ENCODE results near the gene AGXT. TPM values are rescaled to one million over a fixed set of nuclear protein-coding genes. Genes with fewer than 3 reads are reported as not detected.
A peak's percentile ranks its signal among the peaks of the same experiment; 100 is the strongest.

The AGXT gene
- total RNA-seq, 4 donors from 2014 or later, result not detected

DNA sequence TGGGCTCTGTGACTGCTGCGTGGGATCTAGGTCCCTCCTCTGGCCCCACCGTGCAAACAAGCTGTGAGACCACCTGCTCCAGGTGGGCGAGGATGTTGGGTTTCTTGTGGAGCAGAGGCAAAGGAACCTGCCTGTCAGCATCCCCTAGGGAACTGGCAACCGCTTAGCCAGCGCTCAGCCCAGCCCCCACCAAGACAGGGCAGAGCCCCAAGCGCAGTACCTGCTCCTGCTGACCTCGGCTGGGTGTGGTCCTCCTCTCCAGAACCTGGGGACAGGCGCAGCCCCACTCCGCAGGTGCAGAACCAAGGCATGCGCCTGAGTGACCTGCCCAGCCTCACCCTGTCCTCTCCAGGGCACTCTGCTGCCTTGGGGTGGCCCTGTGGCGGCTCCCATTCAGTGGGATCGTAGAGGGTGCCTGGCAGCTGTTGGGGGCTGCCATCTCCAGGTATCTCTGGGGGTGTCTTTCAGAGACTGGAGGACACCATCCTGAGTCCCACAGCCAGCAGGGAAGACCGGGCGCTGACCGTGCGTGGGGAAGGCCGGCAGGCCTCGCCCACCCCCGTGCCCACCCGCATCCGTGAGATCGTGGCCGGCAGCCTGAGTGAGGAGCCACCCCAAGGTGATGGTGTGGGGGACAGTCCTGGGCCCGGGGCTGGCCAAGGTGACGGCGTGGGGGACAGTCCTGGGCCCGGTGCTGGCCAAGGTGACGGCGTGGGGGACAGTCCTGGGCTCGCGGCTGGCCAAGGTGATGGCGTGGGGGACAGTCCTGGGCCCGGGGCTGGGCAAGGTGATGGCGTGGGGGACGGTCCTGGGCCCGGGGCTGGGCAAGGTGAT, 49.9 kb downstream of the AGXT start:
- no peak overlapping the region for H3K4me3 ChIP-seq
- no peak for DNase-seq
- no peaks in the 10 kb centered on the region for H3K36me3 ChIP-seq
- WGBS, 2 donors, result no CpG with 5 or more reads among the region's 36 CpGs
- intact Hi-C loops (cut with DNase I), result no loop called here
- no peak overlapping the region for H3K27ac ChIP-seq
- peaks cover 0 to 31% (median 0%) of the 10 kb centered on the region in 4 donors for H3K27me3 ChIP-seq
- peaks cover 54 to 83% (median 57%) of the 10 kb centered on the region in 3 donors for H3K4me1 ChIP-seq
- TF ChIP-seq, protein P1, sequence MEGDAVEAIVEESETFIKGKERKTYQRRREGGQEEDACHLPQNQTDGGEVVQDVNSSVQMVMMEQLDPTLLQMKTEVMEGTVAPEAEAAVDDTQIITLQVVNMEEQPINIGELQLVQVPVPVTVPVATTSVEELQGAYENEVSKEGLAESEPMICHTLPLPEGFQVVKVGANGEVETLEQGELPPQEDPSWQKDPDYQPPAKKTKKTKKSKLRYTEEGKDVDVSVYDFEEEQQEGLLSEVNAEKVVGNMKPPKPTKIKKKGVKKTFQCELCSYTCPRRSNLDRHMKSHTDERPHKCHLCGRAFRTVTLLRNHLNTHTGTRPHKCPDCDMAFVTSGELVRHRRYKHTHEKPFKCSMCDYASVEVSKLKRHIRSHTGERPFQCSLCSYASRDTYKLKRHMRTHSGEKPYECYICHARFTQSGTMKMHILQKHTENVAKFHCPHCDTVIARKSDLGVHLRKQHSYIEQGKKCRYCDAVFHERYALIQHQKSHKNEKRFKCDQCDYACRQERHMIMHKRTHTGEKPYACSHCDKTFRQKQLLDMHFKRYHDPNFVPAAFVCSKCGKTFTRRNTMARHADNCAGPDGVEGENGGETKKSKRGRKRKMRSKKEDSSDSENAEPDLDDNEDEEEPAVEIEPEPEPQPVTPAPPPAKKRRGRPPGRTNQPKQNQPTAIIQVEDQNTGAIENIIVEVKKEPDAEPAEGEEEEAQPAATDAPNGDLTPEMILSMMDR (IDR thresholded peaks at IDR 0.05), result no peak
- TF ChIP-seq POLR2A (IDR thresholded peaks at IDR 0.05), result no peak
- H3K9me3 ChIP-seq, result no peaks in the 10 kb centered on the region

GRCh38 chr2:240919161-240919781, 50.6 kb downstream of the AGXT start:
- WGBS, 2 donors, result 79 to 82% methylated on average over 7 to 13 of the region's 19 CpGs
- intact Hi-C loops (cut with DNase I), result no loop called here
- H3K4me1 ChIP-seq, result peaks cover 46 to 75% (median 49%) of the 10 kb centered on the region in 3 donors

GRCh38 chr2:240919786-240920782, 51.5 kb downstream of the AGXT start:
- intact Hi-C loops (cut with DNase I), result no loop called here
- Histone ChIP-seq H3K27me3 (peaks cover 0 to 18% (median 0%) of the 10 kb centered on the region in 4 donors), H3K4me3 (no peak overlapping the region), H3K36me3 (no peaks in the 10 kb centered on the region), H3K4me1 (peaks cover 38 to 70% (median 41%) of the 10 kb centered on the region in 3 donors), H3K27ac (peak overlapping the region in 2 of 4 donors; percentile 82 to 86), H3K9me3 (no peaks in the 10 kb centered on the region)
- no peak for TF ChIP-seq POLR2A (IDR thresholded peaks at IDR 0.05)
- TF ChIP-seq, protein P1 (IDR thresholded peaks at IDR 0.05), result no peak
- no peak for DNase-seq
- 81 to 85% methylated on average over 4 to 22 of the region's 31 CpGs for WGBS, 2 donors

More at GRCh38 chr2:240919161-240919781, 50.6 kb downstream of the AGXT start:
- Histone ChIP-seq H3K36me3 (no peaks in the 10 kb centered on the region), H3K27me3 (peaks cover 0 to 25% (median 0%) of the 10 kb centered on the region in 4 donors), H3K4me3 (no peak overlapping the region), H3K27ac (no peak overlapping the region), H3K9me3 (no peaks in the 10 kb centered on the region)
- no peak for DNase-seq
- TF ChIP-seq, protein P1 (IDR thresholded peaks at IDR 0.05), result no peak
- no peak for TF ChIP-seq POLR2A (IDR thresholded peaks at IDR 0.05)

- Histone ChIP-seq H3K36me3 (no peaks in the 10 kb centered on the region), H3K9me3 (no peaks in the 10 kb centered on the region), H3K4me1 (peaks cover 37 to 65% (median 39%) of the 10 kb centered on the region in 3 donors), H3K4me3 (no peak overlapping the region), H3K27me3 (peaks cover 0 to 11% (median 0%) of the 10 kb centered on the region in 4 donors), H3K27ac (peak overlapping the region; percentile 62 to 86 (median 78))
- intact Hi-C loops (cut with DNase I), result no loop called here
- WGBS, 2 donors, result 62 to 76% methylated on average over 3 to 4 of the region's 4 CpGs
- no peak for TF ChIP-seq POLR2A (IDR thresholded peaks at IDR 0.05)
- TF ChIP-seq, protein P1 (IDR thresholded peaks at IDR 0.05), result no peak
- no peak for DNase-seq
These were observed 52.2 kb downstream of the AGXT start for GRCh38 chr2:240920783-240921231.

Data from esophagus squamous epithelium (tissue), 5 donors.